Mesendoderm (in vitro differentiated cells): ENCODE data around the gene FOXO1. TPM values are rescaled to one million over a fixed set of nuclear protein-coding genes. Genes with fewer than 3 reads are reported as not detected.
"Not testable (repeated sequence)": the region's sequence is repeated elsewhere in the genome, so short reads cannot be mapped to it uniquely, and the experiment has no call there.

Experiments used
- DNase-seq: peaks from one replicate; pipeline ENCODE4 v3.0.0; 2013
- H2AK5ac ChIP-seq: 2 replicates; pipeline ENCODE4 v1.6.1; 2013; ENCODE audit warnings: low read length, inconsistent platforms
- H2BK120ac ChIP-seq: 2 replicates; pipeline ENCODE4 v1.6.1; 2013; ENCODE audit warnings: low read depth, mild to moderate bottlenecking, low read length, moderate library complexity, mixed read lengths
- H2BK15ac ChIP-seq: replicated peaks from 2 replicates; pipeline ENCODE4 v1.6.1; 2013; ENCODE audit warnings: low read depth, mild to moderate bottlenecking, moderate library complexity
- H2BK5ac ChIP-seq: 2 replicates; pipeline ENCODE4 v1.6.1; 2013; ENCODE audit warnings: low read length, inconsistent platforms
- H3K18ac ChIP-seq: 2 replicates; pipeline ENCODE4 v1.6.1; 2013; ENCODE audit warnings: mild to moderate bottlenecking, low read length, mixed read lengths
- H3K23ac ChIP-seq: one replicate; pipeline ENCODE4 v1.6.1; 2013; ENCODE audit warnings: low read length
- H3K27ac ChIP-seq: 2 replicates; pipeline ENCODE4 v1.5.1; 2013; ENCODE audit warnings: low read depth, mild to moderate bottlenecking, inconsistent platforms, low read length, moderate library complexity
- H3K27me3 ChIP-seq: 2 replicates; pipeline ENCODE4 v1.6.1; 2013; ENCODE audit warnings: low read length, control low read depth, mild to moderate bottlenecking, inconsistent platforms; ENCODE audit not compliant: insufficient read depth, poor library complexity
- H3K36me3 ChIP-seq: 2 replicates; pipeline ENCODE4 v1.6.1; 2013; ENCODE audit warnings: low read length, inconsistent platforms; ENCODE audit not compliant: control insufficient read depth, insufficient read depth
- H3K4ac ChIP-seq: one replicate; pipeline ENCODE4 v1.6.1; 2013; ENCODE audit warnings: low read depth, mild to moderate bottlenecking, low read length, moderate library complexity
- H3K4me1 ChIP-seq: 2 replicates; pipeline ENCODE4 v1.6.1; 2013; ENCODE audit warnings: low read depth, low read length, inconsistent platforms; ENCODE audit not compliant: control insufficient read depth
- H3K4me2 ChIP-seq: 2 replicates; pipeline ENCODE4 v1.6.1; 2013; ENCODE audit warnings: low read length
- H3K4me3 ChIP-seq: 2 replicates; pipeline ENCODE4 v1.5.1; 2013; ENCODE audit warnings: mild to moderate bottlenecking, low read length
- H3K56ac ChIP-seq: one replicate; pipeline ENCODE4 v1.6.1; 2013; ENCODE audit warnings: low read length
- H3K79me1 ChIP-seq: 2 replicates; pipeline ENCODE4 v1.6.1; 2013; ENCODE audit warnings: low read length, inconsistent platforms
- H3K79me2 ChIP-seq: 2 replicates; pipeline ENCODE4 v1.6.1; 2013; ENCODE audit warnings: mild to moderate bottlenecking, low read length; ENCODE audit not compliant: control insufficient read depth, insufficient read depth
- H3K9ac ChIP-seq: 2 replicates; pipeline ENCODE4 v1.6.1; 2013; ENCODE audit warnings: low read length, inconsistent platforms
- H4K5ac ChIP-seq: one replicate; pipeline ENCODE4 v1.6.1; 2013; ENCODE audit warnings: low read length
- H4K8ac ChIP-seq: one replicate; pipeline ENCODE4 v1.6.1; 2013; ENCODE audit warnings: low read depth, mild to moderate bottlenecking, control low read depth, low read length, moderate library complexity
- WGBS: extraction: QIAGEN DNeasy Blood & Tissue Kit; methylation state at CpG from one replicate; pipeline ENCODE4 v1.1.7; 2013; ENCODE audit warnings: low lambda C conversion rate, missing lambda C conversion rate; ENCODE audit not compliant: insufficient coverage; ENCODE audit errors: extremely low coverage; 5-methylcytosine and 5-hydroxymethylcytosine counted together
- polyA plus RNA-seq, 2 experiments: library from polyadenylated mRNA; stranded (reverse); fragments of 200-250 nt; gene quantifications; one replicate each; pipeline ENCODE4 v1.2.3, GENCODE V29; 2013

FOXO1 gene
- 12.8 TPM for polyA plus RNA-seq (2013, experiment 1 of 2)
- 13.3 TPM for polyA plus RNA-seq (2013, experiment 2 of 2)

DNA sequence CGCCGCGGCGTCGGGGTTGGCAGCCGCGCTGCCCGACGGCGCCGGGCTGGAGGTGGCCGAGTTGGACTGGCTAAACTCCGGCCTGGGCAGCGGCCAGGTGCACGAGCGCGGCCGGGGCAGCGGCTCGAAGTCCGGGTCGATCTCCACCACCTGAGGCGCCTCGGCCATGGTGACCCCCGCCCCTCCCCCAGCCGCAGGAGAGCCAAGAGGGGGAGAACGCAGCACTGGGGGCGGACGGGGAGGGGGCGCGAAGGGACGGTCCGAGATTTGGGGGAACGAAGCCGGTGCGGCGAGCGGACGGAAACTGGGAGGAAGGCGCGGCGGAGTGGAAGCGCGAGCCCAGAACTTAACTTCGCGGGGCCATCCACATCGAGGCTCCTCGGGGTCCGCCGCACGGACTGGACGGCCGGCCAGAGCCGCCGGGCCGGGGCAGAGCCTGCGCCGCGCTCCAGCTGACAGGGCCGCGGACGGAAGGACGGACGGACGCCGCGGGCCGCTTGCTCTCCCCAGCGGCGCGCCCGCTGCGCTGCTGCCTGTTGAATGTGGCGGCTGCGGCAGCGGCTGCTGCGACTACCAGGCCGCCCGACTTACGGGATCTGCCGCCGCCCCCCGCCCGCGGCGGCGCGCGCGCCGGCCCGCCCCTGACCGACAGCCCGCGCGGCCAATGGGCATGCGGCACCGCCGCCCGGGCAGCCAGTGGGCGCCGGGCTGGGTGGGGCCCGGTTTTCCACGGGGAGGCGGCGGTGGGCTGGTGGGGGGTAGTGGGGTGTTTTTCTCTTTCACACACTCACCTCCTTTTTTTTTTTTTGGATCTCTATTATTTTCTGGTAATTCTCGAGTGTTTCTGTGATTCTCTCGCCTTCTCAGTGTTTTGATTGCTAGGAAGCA lies at the start of gene FOXO1:
Gene FOXO1, minus strand, starts transcription at position 597 of the 888 bp plus-strand sequence. Its CDS starts 429 bp downstream, at position 168.
- Histone ChIP-seq H2BK120ac (peak within 1 kb of the TSS; percentile 3), H3K79me2 (peaks cover 25% of the 10 kb centered on the region), H3K4me1 (no peaks in the 10 kb centered on the region), H3K4ac (peak within 1 kb of the TSS; percentile 78), H3K36me3 (no peaks in the 10 kb centered on the region), H3K27ac (peak within 1 kb of the TSS; percentile 94), H3K27me3 (no peaks in the 10 kb centered on the region), H2BK5ac (peak within 1 kb of the TSS; percentile 70), H3K23ac (peak within 1 kb of the TSS; percentile 97), H2BK15ac (peak within 1 kb of the TSS; percentile 14), H3K56ac (peak within 1 kb of the TSS; percentile 99), H4K5ac (no peak within 1 kb of the TSS), H2AK5ac (no peak within 1 kb of the TSS), H3K9ac (peak within 1 kb of the TSS; percentile 98), H4K8ac (no peak within 1 kb of the TSS), H3K4me2 (peak within 1 kb of the TSS; percentile 97), H3K4me3 (peak within 1 kb of the TSS; percentile 94), H3K18ac (peak within 1 kb of the TSS; percentile 63), H3K79me1 (no peaks in the 10 kb centered on the region)
- DNase-seq: peak; percentile 90
- WGBS: no CpG with 5 or more reads among the region's 108 CpGs

DNA sequence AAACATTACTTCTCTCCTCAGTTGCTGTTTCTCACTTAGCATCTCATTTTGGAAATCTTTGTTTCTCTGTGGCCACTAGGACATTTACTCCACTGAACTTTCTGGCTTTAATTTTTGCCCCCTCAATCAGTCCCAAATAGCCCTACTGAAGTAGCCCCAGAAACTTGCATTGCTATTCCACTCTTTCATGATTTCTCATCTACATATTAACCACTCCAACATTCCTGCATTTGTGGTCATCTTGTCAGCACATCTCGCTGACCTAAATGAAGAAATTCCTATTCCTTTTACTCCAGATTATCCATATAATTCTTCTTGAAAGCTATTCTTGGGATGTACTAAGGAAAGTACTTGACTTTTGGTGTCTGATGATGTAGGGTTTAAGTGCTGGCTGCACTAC lies 48.0 kb upstream of the FOXO1 start:
- H3K56ac ChIP-seq, DNase-seq, H2BK15ac ChIP-seq, H2BK5ac ChIP-seq, H3K4ac ChIP-seq, H3K4me3 ChIP-seq, H3K79me1 ChIP-seq, H3K27ac ChIP-seq, H3K4me2 ChIP-seq, H3K4me1 ChIP-seq, H2AK5ac ChIP-seq, H3K36me3 ChIP-seq, H4K5ac ChIP-seq, H3K9ac ChIP-seq, H3K23ac ChIP-seq, H3K18ac ChIP-seq, H3K27me3 ChIP-seq, H3K79me2 ChIP-seq, H4K8ac ChIP-seq, H2BK120ac ChIP-seq: not testable (repeated sequence)
- WGBS: no CpG with 5 or more reads among the region's 1 CpG

DNA sequence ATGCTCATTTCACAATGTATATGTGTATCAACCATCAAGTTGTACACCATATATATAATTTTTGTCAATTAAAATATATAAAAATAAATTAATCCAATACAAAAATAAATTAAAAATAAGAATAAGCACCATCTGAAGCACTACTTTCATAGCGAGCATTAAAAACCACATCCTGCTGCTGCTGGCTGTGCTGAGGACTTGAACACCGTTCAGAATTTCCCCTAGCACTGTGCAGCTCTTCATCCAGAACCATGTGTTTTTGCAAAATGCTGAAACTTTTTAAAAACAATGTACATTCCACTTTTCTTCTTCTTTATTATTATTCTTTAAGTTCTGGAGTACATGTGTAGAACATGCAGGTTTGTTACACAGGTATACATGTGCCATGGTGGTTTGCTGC lies 40.0 kb upstream of the FOXO1 start:
- Histone ChIP-seq H2BK15ac (no peak overlapping the region), H4K8ac (no peak overlapping the region), H3K23ac (no peak overlapping the region), H2BK5ac (no peak overlapping the region), H2AK5ac (no peak overlapping the region), H3K27ac (no peak overlapping the region), H3K4me3 (no peak overlapping the region), H3K27me3 (no peaks in the 10 kb centered on the region), H2BK120ac (no peak overlapping the region), H3K18ac (no peak overlapping the region), H3K79me2 (no peaks in the 10 kb centered on the region), H3K9ac (no peak overlapping the region), H3K4me1 (no peaks in the 10 kb centered on the region), H3K36me3 (no peaks in the 10 kb centered on the region), H3K4ac (no peak overlapping the region), H3K79me1 (no peaks in the 10 kb centered on the region), H4K5ac (no peak overlapping the region), H3K4me2 (no peak overlapping the region), H3K56ac (no peak overlapping the region)
- no CpG with 5 or more reads among the region's 2 CpGs for WGBS
- DNase-seq: no peak

GRCh38 chr13:40697711-40698110 lies 31.3 kb upstream of the FOXO1 start:
- no peak overlapping the region for H3K4me3 ChIP-seq
- no peaks in the 10 kb centered on the region for H3K27me3 ChIP-seq
- DNase-seq: no peak
- H2BK15ac ChIP-seq: no peak overlapping the region
- no peak overlapping the region for H3K4me2 ChIP-seq
- no peak overlapping the region for H2BK5ac ChIP-seq
- H3K23ac ChIP-seq: no peak overlapping the region
- no peak overlapping the region for H2AK5ac ChIP-seq
- no peak overlapping the region for H2BK120ac ChIP-seq
- H3K36me3 ChIP-seq: no peaks in the 10 kb centered on the region
- no peak overlapping the region for H3K27ac ChIP-seq
- H3K79me2 ChIP-seq: no peaks in the 10 kb centered on the region
- no peak overlapping the region for H3K9ac ChIP-seq
- H4K5ac ChIP-seq: no peak overlapping the region
- no CpG with 5 or more reads among the region's 5 CpGs for WGBS
- H3K4me1 ChIP-seq: no peaks in the 10 kb centered on the region
- H3K4ac ChIP-seq: no peak overlapping the region
- no peak overlapping the region for H3K18ac ChIP-seq
- no peak overlapping the region for H4K8ac ChIP-seq
- no peaks in the 10 kb centered on the region for H3K79me1 ChIP-seq
- H3K56ac ChIP-seq: no peak overlapping the region

DNA sequence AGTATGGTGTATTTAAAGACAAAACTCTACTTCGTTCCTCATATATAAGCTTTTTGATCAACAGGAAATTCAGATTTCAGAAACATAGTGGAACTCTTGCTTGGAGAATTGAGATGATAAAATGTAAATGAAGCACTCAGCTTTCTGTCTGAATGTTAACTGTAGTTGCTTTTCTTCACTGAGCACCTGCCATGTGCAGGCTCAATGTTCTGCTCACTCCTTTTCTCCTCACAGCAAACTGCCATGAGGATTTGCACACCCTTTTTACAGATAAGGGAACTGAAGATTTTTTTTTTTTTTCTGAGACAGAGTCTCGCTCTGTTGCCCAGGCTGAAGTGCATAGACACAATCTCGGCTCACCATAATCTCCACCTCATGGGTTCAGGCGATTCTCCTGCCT lies 28.0 kb upstream of the FOXO1 start:
- H2BK5ac ChIP-seq: no peak overlapping the region
- H3K9ac ChIP-seq: no peak overlapping the region
- H3K4me2 ChIP-seq: no peak overlapping the region
- no peak overlapping the region for H3K27ac ChIP-seq
- H3K36me3 ChIP-seq: no peaks in the 10 kb centered on the region
- no peak overlapping the region for H3K56ac ChIP-seq
- H2AK5ac ChIP-seq: no peak overlapping the region
- no peak overlapping the region for H2BK15ac ChIP-seq
- no peak overlapping the region for H2BK120ac ChIP-seq
- no peaks in the 10 kb centered on the region for H3K27me3 ChIP-seq
- H3K4me3 ChIP-seq: no peak overlapping the region
- H3K4me1 ChIP-seq: no peaks in the 10 kb centered on the region
- no peak overlapping the region for H3K18ac ChIP-seq
- H3K23ac ChIP-seq: no peak overlapping the region
- DNase-seq: no peak
- H4K8ac ChIP-seq: no peak overlapping the region
- no peak overlapping the region for H3K4ac ChIP-seq
- H3K79me1 ChIP-seq: no peaks in the 10 kb centered on the region
- H3K79me2 ChIP-seq: no peaks in the 10 kb centered on the region
- no peak overlapping the region for H4K5ac ChIP-seq
- no CpG with 5 or more reads among the region's 4 CpGs for WGBS
